Spinal cord (tissue), 10 donors: ENCODE data around the gene AHI1. TPM values are rescaled to one million over a fixed set of nuclear protein-coding genes. Genes with fewer than 3 reads are reported as not detected.

Source experiments
- DNase-seq, 6 donors: peaks; one replicate each; pipeline versions ENCODE4 v3.0.0 to v3.0.0-alpha.2; 2013 to 2015; ENCODE audit warnings: low spot score in 6 of 6, low read depth in 4 of 6
- H3K27ac ChIP-seq: one replicate; pipeline ENCODE4 v1.5.1; 2013; ENCODE audit warnings: low read depth, low read length, control low read depth
- H3K27me3 ChIP-seq: one replicate; pipeline ENCODE4 v1.6.1; 2013; ENCODE audit warnings: low read length; ENCODE audit not compliant: control insufficient read depth, insufficient read depth
- H3K36me3 ChIP-seq: one replicate; pipeline ENCODE4 v1.6.1; 2013; ENCODE audit warnings: low read length; ENCODE audit not compliant: control insufficient read depth, insufficient read depth
- H3K4me1 ChIP-seq: one replicate; pipeline ENCODE4 v1.6.1; 2013; ENCODE audit warnings: low read length; ENCODE audit not compliant: control insufficient read depth, insufficient read depth
- H3K4me3 ChIP-seq: one replicate; pipeline ENCODE4 v1.5.1; 2013; ENCODE audit warnings: low read depth, low read length, control low read depth
- H3K9me3 ChIP-seq: one replicate; pipeline ENCODE4 v1.6.1; 2013; ENCODE audit warnings: low read length; ENCODE audit not compliant: control insufficient read depth, insufficient read depth
- WGBS: methylation state at CpG from one replicate; pipeline ENCODE4 v1.1.5; 2013; ENCODE audit warnings: missing lambda C conversion rate; ENCODE audit not compliant: insufficient coverage; 5-methylcytosine and 5-hydroxymethylcytosine counted together
- polyA plus RNA-seq, 2 donors: library from polyadenylated mRNA; unstranded; fragments of 120-200 nt; gene quantifications; one replicate each; pipeline ENCODE4 v1.2.1, GENCODE V29; 2013; ENCODE audit not compliant: insufficient read length in 2 of 2
- total RNA-seq, 2 donors: library from RNA; depleted of rRNA in 1 of 2; stranded (reverse); fragments of 120-200 nt in 1 of 2; fragments of >200 nt in 1 of 2; gene quantifications; one replicate each; pipeline versions ENCODE4 v1.2.3 to v1.2.4, GENCODE V29; 2013 to 2014
- donor health status: healthy.

Gene AHI1
- total and polyA plus RNA-seq, 4 donors = 57.7 to 131 (median 85.2) TPM

DNA sequence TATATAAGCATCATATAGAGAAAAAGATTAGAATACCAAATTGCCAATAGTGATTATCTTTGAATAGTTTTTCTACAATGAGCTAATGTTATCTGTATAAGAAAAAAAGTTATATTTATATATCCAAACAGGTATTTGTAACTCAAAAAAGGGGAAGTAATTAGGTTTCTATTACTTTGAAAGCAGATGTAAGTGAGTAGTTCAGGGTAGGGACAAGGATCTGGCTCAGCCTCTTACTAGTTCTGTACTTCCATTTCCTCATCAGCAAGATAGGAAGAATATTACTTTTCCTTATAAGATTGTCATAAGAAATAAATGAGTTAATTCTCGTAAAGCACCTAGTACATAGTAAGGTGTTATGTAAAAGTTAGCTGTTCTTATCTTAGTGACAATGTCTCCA is 32.2 kb downstream of the AHI1 start:
- whole genome bisulfite sequencing = no CpG with 5 or more reads among the region's 1 CpG
- Histone ChIP-seq H3K4me3 (no peak overlapping the region), H3K4me1 (no peaks in the 10 kb centered on the region), H3K36me3 (peaks cover 9% of the 10 kb centered on the region), H3K27me3 (no peaks in the 10 kb centered on the region), H3K9me3 (no peaks in the 10 kb centered on the region), H3K27ac (no peak overlapping the region)
- DNase-seq = no peak

DNA sequence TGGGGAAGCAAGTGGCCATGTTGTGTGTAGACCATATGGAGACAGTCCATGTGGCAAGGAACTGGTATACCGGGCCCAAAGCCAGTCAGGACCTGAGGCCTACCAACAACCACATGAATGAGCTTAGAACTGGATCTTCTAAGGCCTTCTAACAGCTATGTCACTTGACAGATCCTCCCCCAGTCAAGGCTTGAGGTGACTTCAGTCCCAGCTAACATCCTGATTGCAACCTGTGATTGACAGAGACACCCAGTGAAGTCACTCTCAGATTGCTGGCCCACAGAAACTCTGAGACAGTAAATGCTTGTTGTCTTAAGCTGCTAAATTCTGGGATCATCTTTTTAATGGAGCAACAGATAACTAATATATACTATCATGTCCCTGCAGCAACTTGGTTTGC is 32.9 kb downstream of the AHI1 start:
- DNase-seq = no peak
- Histone ChIP-seq H3K4me1 (no peaks in the 10 kb centered on the region), H3K36me3 (peaks cover 12% of the 10 kb centered on the region), H3K9me3 (no peaks in the 10 kb centered on the region), H3K27ac (no peak overlapping the region), H3K27me3 (no peaks in the 10 kb centered on the region), H3K4me3 (no peak overlapping the region)
- 100% methylated on average over 1 of the region's 1 CpG for WGBS

DNA sequence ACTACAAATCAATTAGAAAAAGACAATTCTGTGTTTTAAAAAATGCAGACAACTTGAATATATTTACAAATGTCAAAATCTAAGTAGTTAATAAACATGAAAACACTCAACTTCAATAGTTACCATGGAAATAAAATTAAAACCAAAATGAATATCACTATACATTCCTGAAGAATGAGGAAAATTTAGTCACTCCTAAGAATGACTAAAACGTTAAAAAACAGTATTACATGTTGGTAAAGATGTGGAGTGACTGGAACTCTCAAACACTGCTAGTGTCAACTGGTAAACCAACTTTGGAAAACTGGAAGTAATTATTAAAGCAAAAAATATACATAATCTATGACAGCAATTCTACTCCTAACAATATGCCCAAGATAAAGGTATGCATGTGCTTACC is 36.3 kb downstream of the AHI1 start:
- no peak for DNase-seq
- no peaks in the 10 kb centered on the region for H3K9me3 ChIP-seq
- no peaks in the 10 kb centered on the region for H3K27me3 ChIP-seq
- peaks cover 19% of the 10 kb centered on the region for H3K36me3 ChIP-seq
- no peak overlapping the region for H3K4me3 ChIP-seq
- no peak overlapping the region for H3K27ac ChIP-seq
- no peaks in the 10 kb centered on the region for H3K4me1 ChIP-seq
- WGBS = no CpG with 5 or more reads among the region's 1 CpG

DNA sequence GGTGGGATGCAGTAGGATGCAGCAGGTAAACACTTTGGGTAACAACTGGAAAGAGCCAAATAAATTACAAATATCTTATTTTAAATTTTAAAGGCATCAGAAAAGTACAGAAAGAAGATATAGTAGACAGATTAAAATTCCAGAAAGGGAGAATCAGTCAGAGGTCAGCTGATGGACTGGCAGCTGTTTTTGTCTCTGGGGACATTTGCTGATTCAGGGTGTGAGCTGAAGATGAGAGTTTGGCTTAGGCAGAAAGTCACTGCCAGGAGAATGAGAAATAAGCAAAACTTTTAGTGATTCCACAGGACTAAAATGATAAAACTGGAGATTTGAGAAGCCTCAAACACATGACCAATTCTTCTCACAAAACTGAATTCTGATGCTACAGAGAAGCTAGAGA is 39.5 kb downstream of the AHI1 start:
- Histone ChIP-seq H3K4me3 (no peak overlapping the region), H3K27me3 (no peaks in the 10 kb centered on the region), H3K4me1 (no peaks in the 10 kb centered on the region), H3K27ac (no peak overlapping the region), H3K36me3 (peaks cover 14% of the 10 kb centered on the region), H3K9me3 (no peaks in the 10 kb centered on the region)
- DNase-seq = no peak

DNA sequence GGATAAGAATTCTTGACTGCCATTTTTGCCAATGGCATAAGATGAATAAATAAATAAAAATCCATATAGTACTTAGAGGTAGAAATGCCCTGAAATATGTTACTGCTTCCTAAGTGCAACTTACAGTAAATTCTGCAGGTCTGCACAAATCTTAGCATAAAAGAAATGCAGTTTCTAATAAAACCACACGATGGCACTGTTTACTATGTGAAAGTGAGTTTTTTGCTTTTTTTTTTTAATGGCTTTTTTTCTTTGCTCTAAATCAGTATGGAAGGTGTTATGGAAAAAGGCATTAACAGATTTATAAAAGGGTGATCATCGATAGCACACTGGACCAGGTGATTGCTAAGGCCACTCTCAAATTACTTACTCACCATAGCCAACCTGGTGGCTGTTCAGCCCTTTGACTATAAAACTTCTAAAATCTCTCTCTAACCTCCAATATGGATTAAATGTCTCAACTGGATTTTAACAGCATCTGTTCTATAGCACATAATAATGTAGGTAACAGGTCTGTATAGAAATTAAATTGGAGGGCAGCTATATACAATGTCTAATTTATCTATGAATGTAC is 45.8 kb downstream of the AHI1 start:
- no CpG with 5 or more reads among the region's 2 CpGs for WGBS

DNA sequence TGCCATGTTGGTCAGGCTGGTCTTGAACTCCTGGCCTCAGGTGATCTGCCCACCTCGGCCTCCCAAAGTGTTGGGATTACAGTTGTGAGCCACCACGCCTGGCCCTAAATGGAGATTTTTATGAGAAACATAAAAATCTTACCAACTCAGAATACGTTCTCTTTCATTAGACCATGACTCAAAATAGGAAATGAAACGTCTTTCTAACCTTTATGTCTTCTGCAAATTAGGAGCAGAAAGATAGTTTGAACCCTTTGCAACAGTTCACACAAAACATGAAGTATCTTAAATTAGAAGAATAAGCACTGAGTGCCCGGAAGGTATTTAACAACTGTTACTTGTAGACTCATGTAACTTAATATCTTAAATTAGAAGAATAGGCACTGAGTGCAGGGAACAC is 48.3 kb downstream of the AHI1 start:
- Histone ChIP-seq H3K9me3 (no peaks in the 10 kb centered on the region), H3K27ac (no peak overlapping the region), H3K27me3 (no peaks in the 10 kb centered on the region), H3K36me3 (peaks cover 5% of the 10 kb centered on the region), H3K4me3 (no peak overlapping the region), H3K4me1 (no peaks in the 10 kb centered on the region)
- WGBS = no CpG with 5 or more reads among the region's 5 CpGs
- DNase-seq = no peak

More for the DNA sequence above, 45.8 kb downstream of the AHI1 start:
- Histone ChIP-seq H3K27ac (no peak overlapping the region), H3K9me3 (no peaks in the 10 kb centered on the region), H3K4me3 (no peak overlapping the region), H3K36me3 (peaks cover 6% of the 10 kb centered on the region), H3K4me1 (no peaks in the 10 kb centered on the region), H3K27me3 (no peaks in the 10 kb centered on the region)
- peak; percentile 19 to 87 (median 34) for DNase-seq

DNA sequence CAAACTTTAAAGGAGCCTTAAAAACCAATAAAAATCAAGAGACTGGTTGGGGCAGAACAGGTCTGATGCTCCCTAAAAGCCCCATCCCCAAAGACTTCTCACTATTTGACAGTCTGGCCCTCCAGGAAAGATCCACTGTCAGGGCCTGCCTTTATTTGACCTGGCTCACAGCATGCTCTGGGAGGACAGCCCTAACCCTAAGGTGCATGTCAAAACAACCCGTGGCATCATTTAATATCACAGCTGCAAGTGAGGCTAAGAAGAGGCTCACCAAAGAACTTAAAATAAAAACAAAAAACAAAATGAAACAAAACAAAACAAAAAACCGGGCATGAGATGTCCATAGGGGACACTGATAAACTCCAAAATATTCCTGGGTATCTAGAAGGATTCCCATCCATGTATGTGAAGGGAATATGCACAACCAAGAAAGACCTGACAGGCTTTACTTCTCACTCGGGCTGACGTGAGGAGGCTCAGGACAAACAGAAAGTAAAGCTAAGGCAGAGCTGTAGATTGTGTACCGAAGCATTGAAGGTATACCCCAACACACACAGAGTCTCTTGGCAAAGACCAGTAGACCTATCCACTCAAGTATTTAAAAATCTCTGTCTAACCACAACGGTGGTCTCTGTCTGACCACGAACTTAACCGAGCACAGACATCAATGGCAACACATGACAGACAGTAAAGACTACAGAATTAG is 57.3 kb downstream of the AHI1 start:
- no peaks in the 10 kb centered on the region for H3K36me3 ChIP-seq
- no peaks in the 10 kb centered on the region for H3K4me1 ChIP-seq
- no peak overlapping the region for H3K27ac ChIP-seq
- 92% methylated on average over 5 of the region's 8 CpGs for WGBS
- no peaks in the 10 kb centered on the region for H3K9me3 ChIP-seq
- no peak overlapping the region for H3K4me3 ChIP-seq
- no peaks in the 10 kb centered on the region for H3K27me3 ChIP-seq
- no peak for DNase-seq

DNA sequence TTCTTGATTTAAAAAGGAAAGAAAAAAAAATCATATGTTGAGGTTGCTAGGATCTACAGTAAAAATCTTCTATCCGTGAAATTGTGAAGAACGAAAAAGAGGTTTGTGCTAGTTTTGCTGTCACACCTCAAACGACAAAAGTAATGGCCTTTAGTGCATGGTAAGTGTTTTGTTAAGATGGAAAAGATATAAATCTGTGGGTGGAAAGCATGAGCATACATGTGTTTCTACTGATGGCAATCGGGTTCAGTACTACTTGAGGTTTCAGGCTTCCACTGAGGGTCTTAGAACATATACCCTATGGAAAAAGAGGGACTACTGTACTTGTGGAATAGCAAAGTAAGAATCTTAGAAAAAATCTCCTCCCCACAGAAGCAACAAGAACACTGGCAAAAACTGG is 58.0 kb downstream of the AHI1 start:
- Histone ChIP-seq H3K9me3 (no peaks in the 10 kb centered on the region), H3K27ac (no peak overlapping the region), H3K4me3 (no peak overlapping the region), H3K36me3 (no peaks in the 10 kb centered on the region), H3K27me3 (no peaks in the 10 kb centered on the region), H3K4me1 (no peaks in the 10 kb centered on the region)
- no peak for DNase-seq
- 94% methylated on average over 3 of the region's 4 CpGs for WGBS

DNA sequence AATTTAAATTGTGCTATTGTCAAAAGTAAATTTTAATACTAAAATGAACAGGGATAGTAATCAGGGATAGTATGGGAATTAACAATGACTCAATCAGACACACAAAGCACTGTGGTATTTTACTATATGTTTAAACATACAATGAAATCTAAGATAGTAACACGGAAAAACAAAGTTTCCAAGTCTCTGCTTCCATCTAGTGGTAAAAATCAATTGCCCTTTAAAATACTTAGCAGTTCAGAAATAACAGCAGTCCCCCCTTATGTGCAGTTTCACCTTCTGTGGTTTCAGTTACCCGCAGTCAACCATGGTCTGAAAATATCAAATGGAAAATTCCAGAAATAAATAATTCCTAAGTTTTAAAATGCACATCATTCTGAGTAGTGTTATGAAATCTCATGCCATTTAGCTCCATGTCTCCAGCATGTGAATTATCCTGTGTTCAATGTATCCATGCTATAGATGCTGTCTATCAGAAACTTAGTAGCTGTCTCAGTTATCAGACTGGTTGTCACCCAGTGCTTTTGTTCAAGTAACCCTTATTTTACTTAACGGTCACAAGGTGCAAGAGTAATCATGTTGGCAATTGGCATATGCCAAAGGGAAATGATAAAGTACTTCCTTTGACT is 58.5 kb downstream of the AHI1 start:
- no CpG with 5 or more reads among the region's 3 CpGs for WGBS
- no peaks in the 10 kb centered on the region for H3K9me3 ChIP-seq
- H3K36me3 ChIP-seq = no peaks in the 10 kb centered on the region

DNA sequence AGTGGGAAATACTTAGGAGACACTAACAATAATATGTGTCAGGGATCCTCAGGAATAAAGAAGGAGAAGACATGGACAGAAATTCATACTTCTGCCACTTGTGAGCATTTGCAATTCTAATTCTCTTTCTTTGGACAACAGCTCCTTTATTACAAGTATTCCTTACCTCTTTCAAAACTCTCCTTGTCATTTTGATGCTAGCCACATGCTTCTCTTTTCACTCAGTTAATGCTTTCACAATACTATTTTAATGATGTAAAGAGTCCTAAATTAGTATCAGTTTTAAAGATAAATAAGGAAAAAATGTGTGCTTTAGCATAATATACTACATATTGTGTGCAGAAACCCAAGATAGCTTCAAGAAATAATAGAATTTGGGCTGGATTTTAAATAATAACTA is 62.5 kb downstream of the AHI1 start:
- H3K27ac ChIP-seq = no peak overlapping the region
- no peaks in the 10 kb centered on the region for H3K36me3 ChIP-seq
- no peak overlapping the region for H3K4me3 ChIP-seq
- no peaks in the 10 kb centered on the region for H3K9me3 ChIP-seq
- H3K4me1 ChIP-seq = no peaks in the 10 kb centered on the region
- no peak for DNase-seq
- no peaks in the 10 kb centered on the region for H3K27me3 ChIP-seq

More for the DNA sequence above, 58.5 kb downstream of the AHI1 start:
- H3K4me3 ChIP-seq = no peak overlapping the region
- H3K27me3 ChIP-seq = no peaks in the 10 kb centered on the region
- peak in 2 of 6 donors; percentile 9 to 16 for DNase-seq
- no peaks in the 10 kb centered on the region for H3K4me1 ChIP-seq
- H3K27ac ChIP-seq = no peak overlapping the region
